H1 (cell line): ENCODE data around the gene TNP2.

ENCODE experiments used
- JUND ChIP-seq: IDR thresholded peaks from 2 replicates; pipeline ENCODE4 v1.6.1; 2011; ENCODE audit warnings: mild to moderate bottlenecking, improper control_type of control experiment, low read length
- RAD21 ChIP-seq, 2 experiments: IDR thresholded peaks in 1 of 2; conservative IDR thresholded peaks in 1 of 2; 2 replicates each; pipeline ENCODE4 v1.6.1; 2011; ENCODE audit warnings: low read depth in 2 of 2, low read length in 2 of 2, improper control_type of control experiment in 1 of 2, inconsistent platforms in 1 of 2, mild to moderate bottlenecking in 1 of 2, moderate library complexity in 1 of 2

DNA sequence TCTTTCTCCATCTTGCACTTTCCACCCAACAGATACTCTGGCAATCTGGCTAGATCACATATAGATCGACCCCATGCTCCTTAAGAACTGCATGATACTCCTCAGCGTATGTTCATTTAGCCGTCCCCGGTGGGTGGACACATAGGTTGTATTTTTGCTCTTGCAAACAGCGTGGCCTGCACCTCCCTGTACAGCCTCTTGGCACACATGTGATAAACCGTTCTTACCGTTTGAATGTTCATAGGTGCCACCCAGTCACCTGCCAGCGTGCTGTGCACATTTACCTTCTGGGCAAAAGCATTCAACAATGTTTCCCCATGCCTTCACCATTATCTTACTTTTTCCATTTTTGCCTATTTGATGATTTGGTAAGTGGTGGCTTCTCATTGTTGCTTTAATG lies 6.2 kb downstream of the TNP2 start:
- TF ChIP-seq RAD21 (IDR thresholded peaks at IDR 0.05 in 1 of 2, conservative IDR thresholded peaks at IDR 0.05 in 1 of 2; ENCODE audit: low read depth in 2 of 2, low read length in 2 of 2) = no peak
- no peak for TF ChIP-seq JUND
